ENCODE results near the gene UBE2H. TPM values are rescaled to one million over a fixed set of nuclear protein-coding genes. Genes with fewer than 3 reads are reported as not detected.

The UBE2H gene
- total RNA-seq, 1 donor from 2014 or later = 80.7 TPM

GRCh38 chr7:129906700-129907099 lies 46.1 kb downstream of the UBE2H start:
- H3K4me3 Mint-ChIP-seq = no peak overlapping the region
- no peak for TF ChIP-seq CTCF (conservative IDR thresholded peaks at IDR 0.05)
- H3K27ac Mint-ChIP-seq = peak overlapping the region; percentile 18
- DNase-seq (ENCODE audit: extremely low spot score, unreplicated experiment) = no peak
- peaks cover 45% of the 10 kb centered on the region for H3K36me3 Mint-ChIP-seq
- peaks cover 4% of the 10 kb centered on the region for H3K9me3 Mint-ChIP-seq
- peaks cover 23% of the 10 kb centered on the region for H3K4me1 Mint-ChIP-seq (ENCODE audit: unreplicated experiment)
- H3K27me3 Mint-ChIP-seq = no peaks in the 10 kb centered on the region

- Mint-ChIP-seq H3K36me3 (peaks cover 38% of the 10 kb centered on the region), H3K27ac (peak overlapping the region; percentile 71), H3K27me3 (no peaks in the 10 kb centered on the region), H3K4me1 (ENCODE audit: unreplicated experiment) (peaks cover 20% of the 10 kb centered on the region), H3K4me3 (no peak overlapping the region), H3K9me3 (peaks cover 4% of the 10 kb centered on the region)
- DNase-seq (ENCODE audit: extremely low spot score, unreplicated experiment) = no peak
- TF ChIP-seq CTCF (conservative IDR thresholded peaks at IDR 0.05) = no peak
Observed at GRCh38 chr7:129903935-129904334, 48.8 kb downstream of the UBE2H start.

GRCh38 chr7:129902788-129903422 lies 49.9 kb downstream of the UBE2H start:
- DNase-seq (ENCODE audit: extremely low spot score, unreplicated experiment) = no peak
- no peaks in the 10 kb centered on the region for H3K27me3 Mint-ChIP-seq
- peaks cover 40% of the 10 kb centered on the region for H3K36me3 Mint-ChIP-seq
- no peak for TF ChIP-seq CTCF (conservative IDR thresholded peaks at IDR 0.05)
- H3K4me1 Mint-ChIP-seq (ENCODE audit: unreplicated experiment) = peaks cover 17% of the 10 kb centered on the region
- H3K27ac Mint-ChIP-seq = no peak overlapping the region
- H3K4me3 Mint-ChIP-seq = no peak overlapping the region
- peaks cover 4% of the 10 kb centered on the region for H3K9me3 Mint-ChIP-seq

- Mint-ChIP-seq H3K9me3 (no peaks in the 10 kb centered on the region), H3K27ac (no peak overlapping the region), H3K36me3 (peaks cover 30% of the 10 kb centered on the region)
Observed at GRCh38 chr7:129898502-129899160, 54.1 kb downstream of the UBE2H start.

GRCh38 chr7:129898007-129898406 lies 54.8 kb downstream of the UBE2H start:
- H3K27me3 Mint-ChIP-seq = no peaks in the 10 kb centered on the region
- no peaks in the 10 kb centered on the region for H3K9me3 Mint-ChIP-seq
- H3K4me3 Mint-ChIP-seq = no peak overlapping the region
- peaks cover 10% of the 10 kb centered on the region for H3K4me1 Mint-ChIP-seq (ENCODE audit: unreplicated experiment)
- DNase-seq (ENCODE audit: extremely low spot score, unreplicated experiment) = no peak
- no peak overlapping the region for H3K27ac Mint-ChIP-seq
- no peak for TF ChIP-seq CTCF (conservative IDR thresholded peaks at IDR 0.05)
- H3K36me3 Mint-ChIP-seq = peaks cover 34% of the 10 kb centered on the region

More at GRCh38 chr7:129898502-129899160, 54.1 kb downstream of the UBE2H start:
- Mint-ChIP-seq H3K4me1 (ENCODE audit: unreplicated experiment) (peaks cover 10% of the 10 kb centered on the region), H3K27me3 (no peaks in the 10 kb centered on the region), H3K4me3 (no peak overlapping the region)
- TF ChIP-seq CTCF (conservative IDR thresholded peaks at IDR 0.05) = no peak
- no peak for DNase-seq (ENCODE audit: extremely low spot score, unreplicated experiment)
